Heart right ventricle (tissue), 16 donors: ENCODE results near the gene CALHM1. TPM values are rescaled to one million over a fixed set of nuclear protein-coding genes. Genes with fewer than 3 reads are reported as not detected.

ENCODE experiments used
- ATAC-seq, 8 donors: fragments of 200-7000 bp; cut with Tn5 transposase; one replicate each; pipeline ENCODE4 v1.9.1; 2020; ENCODE audit warnings: mild to moderate bottlenecking in 8 of 8, moderate library complexity in 8 of 8, moderate number of reproducible peaks in 1 of 8
- DNase-seq, 2 donors: peaks; one replicate each; pipeline ENCODE4 v3.0.0-alpha.2; 2020
- H3K27ac ChIP-seq, 10 donors: fragments of 200-600 bp; sonication (generic) in 2 of 10; one replicate each; pipeline versions ENCODE4 v1.5.0 to v1.8.0; 2020 to 2022; ENCODE audit warnings: mild to moderate bottlenecking in 3 of 10
- H3K27me3 ChIP-seq, 7 donors: fragments of 200-600 bp; one replicate each; pipeline ENCODE4 v1.8.0; 2021 to 2022; ENCODE audit warnings: mild to moderate bottlenecking in 2 of 7
- H3K36me3 ChIP-seq, 9 donors: fragments of 200-600 bp; sonication (generic) in 1 of 9; one replicate each; pipeline versions ENCODE4 v1.5.0 to v1.8.0; 2020 to 2022; ENCODE audit warnings: mild to moderate bottlenecking in 2 of 9
- H3K4me1 ChIP-seq, 9 donors: fragments of 200-600 bp; sonication (generic) in 1 of 9; one replicate each; pipeline versions ENCODE4 v1.5.0 to v1.8.0; 2020 to 2022; ENCODE audit warnings: mild to moderate bottlenecking in 4 of 9
- H3K4me3 ChIP-seq, 10 donors: fragments of 200-600 bp; sonication (generic) in 2 of 10; one replicate each; pipeline versions ENCODE4 v1.5.0 to v1.8.0; 2020 to 2022; ENCODE audit warnings: mild to moderate bottlenecking in 7 of 10, moderate library complexity in 2 of 10
- H3K9me3 ChIP-seq, 11 donors: fragments of 200-600 bp in 10 of 11; sonication (generic) in 2 of 11; one replicate each; pipeline versions ENCODE4 v1.5.0 to v1.8.0; 2013 to 2022; ENCODE audit warnings: mild to moderate bottlenecking in 2 of 11, control low read depth in 1 of 11, moderate library complexity in 1 of 11
- WGBS, 2 donors: extraction: QIAGEN DNeasy Blood & Tissue Kit; methylation state at CpG; one replicate each; pipeline ENCODE4 v1.1.7; 2013; ENCODE audit warnings: inconsistent platforms in 1 of 2; 5-methylcytosine and 5-hydroxymethylcytosine counted together
- intact Hi-C, 10 donors: fragments of 100-400 bp; cut with DNase I; formaldehyde crosslinking; loops; one replicate each; pipeline versions ENCODE4 v1.11.1 to v1.14.2; 2022
- polyA plus RNA-seq, 2 donors: library from polyadenylated mRNA; stranded (reverse); fragments of 200-250 nt; gene quantifications; one replicate each; pipeline ENCODE4 v1.2.3, GENCODE V29; 2013
- total RNA-seq, 10 donors: library from RNA; stranded (reverse); fragmentation: NEBNext Ultra II Directional in 3 of 10; extraction: Animal tissue kit (Norgen Biotek cat#: 25700) in 3 of 10; gene quantifications; one replicate each; pipeline versions ENCODE4 v1.2.1 to v1.2.4, GENCODE V29; 2021 to 2023
- TF ChIP-seq, protein P1 (sequence below), 9 donors: fragments of 200-600 bp; sonication (generic) in 2 of 9; IDR thresholded peaks; one replicate each; pipeline versions ENCODE4 v1.5.0 to v1.8.0; 2021 to 2022; ENCODE audit warnings: antibody characterized with exemption in 9 of 9, mild to moderate bottlenecking in 5 of 9, moderate library complexity in 1 of 9
- donor health status: Arrhythmogenic right ventricular cardiomyopathy.
- donor health status: ischemic (EF 13 %, LVEDD 7.1; RV severe dilation, severe dysfunction).
- donor health status: healthy with polysubstance abuse.
- donor health status: DM: no; HTN: yes; CAD: no.
- donor health status: DM: no; HTN: no; CAD: no.
- donor health status: ischemic (EF 25% LVEDD 6.9; RV normal size, moderate dysfunction).
- donor health status: ischemic (EF 25% LVEDD 5.7; RV mildly dilated, moderate dysfunction).
- donor health status: healthy.
- donor health status: DM: yes; HTN: yes; CAD: no.
- donor health status: Ischemic cardiomyopathy.
- donor health status: ischemic (EF 35%, LVEDD 5.7; RV mildly dilated, moderate dysfunction).
- donor health status: nonischemic (EF 11% LVEDD 7.7; RV severe dilation, severe dysfunction).
- donor health status: DM: yes; HTN: yes; CAD: no.
- donor health status: PGD.
- donor health status: ischemic (EF 29% LVEDD 5.4; RV normal size, mild dysfunction).
- donor health status: nonischemic (EF 23%, LVEDD 6.1; RV moderate dilation, normal function).

CALHM1 gene
- total and polyA plus RNA-seq, 12 donors, result not detected

DNA sequence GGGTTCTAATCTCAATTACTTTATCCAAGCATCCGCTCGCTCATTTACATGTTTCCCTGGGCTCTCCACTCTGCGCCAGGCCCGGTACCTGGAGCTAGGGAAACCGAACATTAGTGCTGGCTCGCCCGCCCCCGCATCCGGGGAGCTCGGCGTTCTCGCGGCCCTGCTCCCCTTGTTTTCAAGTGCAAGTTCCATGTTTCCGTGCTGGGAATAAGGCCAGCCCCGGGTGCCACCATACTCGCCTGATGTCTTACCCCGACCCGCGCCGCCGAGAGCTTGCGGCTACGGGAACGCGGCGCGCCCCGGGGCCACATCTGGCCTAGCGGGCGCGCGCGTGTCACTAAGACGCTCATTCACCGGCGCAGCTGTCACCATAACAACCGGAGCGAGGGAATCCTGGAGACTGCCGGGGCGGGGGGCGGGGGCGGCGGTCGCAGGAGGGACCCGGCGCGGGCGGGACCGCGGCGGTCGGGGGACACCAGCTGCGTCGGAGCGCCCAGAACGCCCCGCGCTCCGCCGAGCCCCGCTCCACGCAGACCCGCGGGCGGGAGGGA, 34.7 kb upstream of the CALHM1 start, which contains the start of gene NEURL1:
TSS of gene NEURL1 (plus strand) at position 344 of the 554 bp plus-strand sequence. CDS start 683 bp downstream, outside the sequence.
- WGBS, 2 donors, result 1 to 2% methylated on average over 65 of the region's 65 CpGs
- H3K36me3 ChIP-seq, result no peaks in the 10 kb centered on the region
- no peaks in the 10 kb centered on the region for H3K9me3 ChIP-seq
- intact Hi-C loops, result no loop called here
- H3K4me1 ChIP-seq, result peaks cover 3 to 27% (median 19%) of the 10 kb centered on the region in 9 donors
- no peak within 1 kb of the TSS for H3K27ac ChIP-seq
- H3K4me3 ChIP-seq, result peak within 1 kb of the TSS; percentile 55 to 71 (median 60)
- peak in 4 of 8 donors; percentile 9 to 31 (median 23) for ATAC-seq
- DNase-seq, result no peak
- TF ChIP-seq, protein P1, sequence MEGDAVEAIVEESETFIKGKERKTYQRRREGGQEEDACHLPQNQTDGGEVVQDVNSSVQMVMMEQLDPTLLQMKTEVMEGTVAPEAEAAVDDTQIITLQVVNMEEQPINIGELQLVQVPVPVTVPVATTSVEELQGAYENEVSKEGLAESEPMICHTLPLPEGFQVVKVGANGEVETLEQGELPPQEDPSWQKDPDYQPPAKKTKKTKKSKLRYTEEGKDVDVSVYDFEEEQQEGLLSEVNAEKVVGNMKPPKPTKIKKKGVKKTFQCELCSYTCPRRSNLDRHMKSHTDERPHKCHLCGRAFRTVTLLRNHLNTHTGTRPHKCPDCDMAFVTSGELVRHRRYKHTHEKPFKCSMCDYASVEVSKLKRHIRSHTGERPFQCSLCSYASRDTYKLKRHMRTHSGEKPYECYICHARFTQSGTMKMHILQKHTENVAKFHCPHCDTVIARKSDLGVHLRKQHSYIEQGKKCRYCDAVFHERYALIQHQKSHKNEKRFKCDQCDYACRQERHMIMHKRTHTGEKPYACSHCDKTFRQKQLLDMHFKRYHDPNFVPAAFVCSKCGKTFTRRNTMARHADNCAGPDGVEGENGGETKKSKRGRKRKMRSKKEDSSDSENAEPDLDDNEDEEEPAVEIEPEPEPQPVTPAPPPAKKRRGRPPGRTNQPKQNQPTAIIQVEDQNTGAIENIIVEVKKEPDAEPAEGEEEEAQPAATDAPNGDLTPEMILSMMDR (IDR thresholded peaks at IDR 0.05), result no peak
- H3K27me3 ChIP-seq, result peaks cover 0 to 61% (median 26%) of the 10 kb centered on the region in 7 donors

DNA sequence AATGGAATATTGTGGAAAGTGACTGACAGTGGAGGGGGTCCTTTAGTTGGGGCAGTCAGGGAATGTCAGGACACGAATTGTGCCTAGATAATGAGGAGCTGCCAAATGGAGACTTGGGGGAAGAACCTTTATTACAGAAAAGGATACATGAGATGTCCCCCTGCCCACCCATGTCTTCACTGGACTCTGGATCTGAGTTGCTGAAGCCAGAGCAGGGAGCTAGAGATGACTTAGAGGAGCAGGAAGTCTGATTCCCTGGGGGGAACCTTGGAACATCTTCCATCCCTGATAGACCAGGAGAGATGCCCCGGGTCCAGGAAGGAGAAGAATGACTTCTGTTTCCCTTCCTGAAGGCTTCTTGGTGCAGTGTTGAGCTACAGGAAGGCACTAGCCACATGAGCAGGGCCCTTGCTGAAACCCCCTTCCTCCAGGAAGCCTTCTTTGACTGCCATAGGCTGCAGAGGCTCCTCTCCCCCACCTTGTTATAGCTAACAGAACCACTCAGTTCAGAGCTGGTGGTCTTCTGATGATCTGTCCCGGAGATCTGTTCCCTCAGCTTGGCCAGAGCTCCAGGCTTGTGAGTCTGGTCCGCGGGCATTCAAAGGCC, 34.1 kb upstream of the CALHM1 start:
- peaks cover 0 to 57% (median 26%) of the 10 kb centered on the region in 7 donors for H3K27me3 ChIP-seq
- 64 to 68% methylated on average over 5 of the region's 5 CpGs for WGBS, 2 donors
- TF ChIP-seq, protein P1 (IDR thresholded peaks at IDR 0.05), result no peak
- no peaks in the 10 kb centered on the region for H3K9me3 ChIP-seq
- peak overlapping the region in 4 of 10 donors; percentile 59 to 71 (median 64) for H3K4me3 ChIP-seq
- DNase-seq, result no peak
- intact Hi-C loops, result no loop called here
- H3K27ac ChIP-seq, result no peak overlapping the region
- H3K4me1 ChIP-seq, result peaks cover 3 to 27% (median 19%) of the 10 kb centered on the region in 9 donors
- H3K36me3 ChIP-seq, result no peaks in the 10 kb centered on the region
- ATAC-seq, result peak in 1 of 8 donors; percentile 13

DNA sequence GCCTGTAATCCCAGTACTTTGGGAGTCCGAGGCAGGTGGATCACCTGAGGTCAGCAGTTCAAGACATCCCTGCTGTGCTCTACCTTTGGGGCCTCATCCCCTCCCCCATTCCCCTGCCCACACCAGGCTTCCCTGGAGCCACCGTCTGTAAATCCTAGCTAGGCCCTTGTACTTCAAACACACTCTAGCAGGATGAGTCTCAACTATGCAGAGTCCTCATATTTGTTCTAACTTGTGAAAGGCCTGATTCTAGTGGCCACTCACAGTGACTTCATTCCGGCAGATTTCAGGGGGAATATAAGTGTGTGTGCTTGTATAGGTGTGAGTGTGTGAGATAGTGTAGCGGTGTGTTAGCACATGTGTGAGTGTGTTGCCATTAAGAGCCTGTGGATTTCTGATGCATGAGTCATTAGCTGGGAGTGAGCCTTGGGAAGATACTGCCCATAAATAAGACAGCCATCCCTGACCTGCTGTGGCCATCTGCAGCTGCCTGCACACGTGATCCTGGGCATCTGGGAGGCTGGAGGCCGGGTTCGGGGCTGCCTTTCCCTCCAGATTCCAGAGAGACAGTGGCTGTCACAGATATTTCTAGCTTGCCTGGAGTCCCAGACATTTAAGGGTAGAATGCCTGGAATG, 33.1 kb upstream of the CALHM1 start:
- ATAC-seq, result peak in 7 of 8 donors; percentile 46 to 73 (median 50)
- TF ChIP-seq, protein P1 (IDR thresholded peaks at IDR 0.05), result no peak
- Histone ChIP-seq H3K36me3 (no peaks in the 10 kb centered on the region), H3K27me3 (peaks cover 0 to 49% (median 22%) of the 10 kb centered on the region in 7 donors), H3K4me1 (peaks cover 3 to 27% (median 19%) of the 10 kb centered on the region in 9 donors), H3K27ac (no peak overlapping the region), H3K9me3 (no peaks in the 10 kb centered on the region), H3K4me3 (no peak overlapping the region)
- intact Hi-C loops, result no loop called here
- 55 to 56% methylated on average over 7 of the region's 7 CpGs for WGBS, 2 donors
- no peak for DNase-seq

DNA sequence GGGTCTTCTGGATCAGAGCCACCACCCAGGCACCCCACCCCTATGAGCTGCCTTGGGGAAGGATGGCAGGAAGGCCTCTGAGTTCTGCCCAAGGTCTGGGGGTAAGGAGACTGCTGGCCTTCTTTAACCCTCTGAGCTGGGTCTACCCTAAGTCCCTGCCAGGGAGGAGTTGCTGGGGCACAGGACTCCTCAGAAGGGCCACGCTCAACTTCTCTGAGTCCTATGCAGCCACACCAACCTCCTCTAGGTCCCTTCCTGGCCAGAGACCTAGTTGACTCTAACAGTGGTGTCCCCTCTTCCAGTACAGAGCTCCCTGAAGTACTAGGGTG, 32.2 kb upstream of the CALHM1 start:
- H3K27me3 ChIP-seq, result peaks cover 0 to 40% (median 22%) of the 10 kb centered on the region in 7 donors
- intact Hi-C loops, result no loop called here
- 94 to 100% methylated on average over 1 of the region's 1 CpG for WGBS, 2 donors
- TF ChIP-seq, protein P1 (IDR thresholded peaks at IDR 0.05), result no peak
- no peak overlapping the region for H3K4me3 ChIP-seq
- peaks cover 3 to 29% (median 19%) of the 10 kb centered on the region in 9 donors for H3K4me1 ChIP-seq
- DNase-seq, result no peak
- peak in 1 of 8 donors; percentile 20 for ATAC-seq
- H3K27ac ChIP-seq, result no peak overlapping the region
- no peaks in the 10 kb centered on the region for H3K36me3 ChIP-seq
- H3K9me3 ChIP-seq, result no peaks in the 10 kb centered on the region
